Measurements from ENCODE around the gene SNX21.

SNX21 gene

DNA sequence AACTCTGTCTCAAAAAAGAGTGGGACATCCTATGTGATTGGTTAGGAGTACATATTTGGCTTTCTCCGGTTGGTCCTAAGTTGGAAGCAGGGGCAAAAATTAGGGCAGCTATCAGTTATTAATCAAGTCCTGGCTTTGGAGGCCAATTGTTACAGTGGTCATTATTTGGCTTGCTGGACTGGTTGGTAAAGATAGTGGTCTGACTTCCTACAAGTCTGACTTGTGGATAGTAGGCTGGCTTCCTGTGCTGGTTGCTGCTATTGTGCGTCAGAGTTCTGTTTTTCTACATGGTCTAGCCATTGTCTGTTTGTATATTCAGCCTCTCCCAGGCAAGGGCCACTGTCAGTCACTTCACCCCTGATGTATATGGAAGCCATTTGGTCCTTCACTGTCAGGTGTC, 16.6 kb downstream of the SNX21 start:
- Histone ChIP-seq H3K4me1 (ENCODE audit: insufficient read depth, low read length, severe bottlenecking) (no peaks in the 10 kb centered on the region), H4K20me1 (ENCODE audit: insufficient read depth, low read length) (no peaks in the 10 kb centered on the region), H3K4me2 (ENCODE audit: low read length) (no peak overlapping the region), H3K9me2 (ENCODE audit: low read depth, low read length) (no peaks in the 10 kb centered on the region), H3K79me2 (ENCODE audit: insufficient read depth, low read length) (no peaks in the 10 kb centered on the region), H3K27ac (ENCODE audit: low read depth, low read length, poor library complexity, severe bottlenecking) (no peak overlapping the region), H3K9me3 (ENCODE audit: low read length) (no peaks in the 10 kb centered on the region), H3K4me3 (ENCODE audit: low read depth, low read length, poor library complexity, severe bottlenecking) (no peak overlapping the region), H3K9ac (ENCODE audit: low read length) (no peak overlapping the region), H2AFZ (ENCODE audit: low read length) (no peak overlapping the region), H3K27me3 (ENCODE audit: insufficient read depth, low read length) (no peaks in the 10 kb centered on the region), H3F3A (ENCODE audit: insufficient read depth, low read length) (no peaks in the 10 kb centered on the region), H3K36me3 (ENCODE audit: insufficient read depth, low read length) (peaks cover 28% of the 10 kb centered on the region)
- TF ChIP-seq EZH2 (IDR thresholded peaks at IDR 0.05; ENCODE audit: borderline replicate concordance, low read length): no peak
- TF ChIP-seq, protein P1, sequence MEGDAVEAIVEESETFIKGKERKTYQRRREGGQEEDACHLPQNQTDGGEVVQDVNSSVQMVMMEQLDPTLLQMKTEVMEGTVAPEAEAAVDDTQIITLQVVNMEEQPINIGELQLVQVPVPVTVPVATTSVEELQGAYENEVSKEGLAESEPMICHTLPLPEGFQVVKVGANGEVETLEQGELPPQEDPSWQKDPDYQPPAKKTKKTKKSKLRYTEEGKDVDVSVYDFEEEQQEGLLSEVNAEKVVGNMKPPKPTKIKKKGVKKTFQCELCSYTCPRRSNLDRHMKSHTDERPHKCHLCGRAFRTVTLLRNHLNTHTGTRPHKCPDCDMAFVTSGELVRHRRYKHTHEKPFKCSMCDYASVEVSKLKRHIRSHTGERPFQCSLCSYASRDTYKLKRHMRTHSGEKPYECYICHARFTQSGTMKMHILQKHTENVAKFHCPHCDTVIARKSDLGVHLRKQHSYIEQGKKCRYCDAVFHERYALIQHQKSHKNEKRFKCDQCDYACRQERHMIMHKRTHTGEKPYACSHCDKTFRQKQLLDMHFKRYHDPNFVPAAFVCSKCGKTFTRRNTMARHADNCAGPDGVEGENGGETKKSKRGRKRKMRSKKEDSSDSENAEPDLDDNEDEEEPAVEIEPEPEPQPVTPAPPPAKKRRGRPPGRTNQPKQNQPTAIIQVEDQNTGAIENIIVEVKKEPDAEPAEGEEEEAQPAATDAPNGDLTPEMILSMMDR (IDR thresholded peaks at IDR 0.05; ENCODE audit: low read length): no peak

DNA sequence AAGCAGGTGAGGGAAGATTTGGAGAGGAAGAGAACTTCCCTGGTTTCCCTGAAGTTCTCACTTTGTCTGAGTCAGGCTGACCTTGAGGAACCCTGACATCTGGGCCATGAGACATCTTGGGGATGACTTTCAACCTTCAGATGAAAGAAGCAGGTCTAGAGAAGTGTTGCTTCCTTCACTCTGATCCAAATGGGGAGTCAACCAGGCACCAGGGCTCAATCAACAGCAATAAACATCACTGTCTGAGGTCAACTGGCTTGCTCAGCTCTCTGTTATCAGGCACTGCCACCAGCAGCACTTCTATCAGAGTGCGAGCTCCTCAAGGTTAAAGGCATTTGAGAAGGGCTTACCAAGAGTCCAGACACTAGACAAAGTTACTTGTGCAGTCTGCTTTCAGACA, 17.3 kb downstream of the SNX21 start:
- no peak overlapping the region for H3K9ac ChIP-seq (ENCODE audit: low read length)
- H3K4me3 ChIP-seq (ENCODE audit: low read depth, low read length, poor library complexity, severe bottlenecking): no peak overlapping the region
- H3F3A ChIP-seq (ENCODE audit: insufficient read depth, low read length): no peaks in the 10 kb centered on the region
- no peak overlapping the region for H3K27ac ChIP-seq (ENCODE audit: low read depth, low read length, poor library complexity, severe bottlenecking)
- peaks cover 3% of the 10 kb centered on the region; the same call in 1 of the 2 replicates for H3K79me2 ChIP-seq (ENCODE audit: insufficient read depth, low read length)
- TF ChIP-seq, protein P1 (IDR thresholded peaks at IDR 0.05; ENCODE audit: low read length): no peak
- TF ChIP-seq EZH2 (IDR thresholded peaks at IDR 0.05; ENCODE audit: borderline replicate concordance, low read length): no peak
- no peak overlapping the region for H2AFZ ChIP-seq (ENCODE audit: low read length)
- no peaks in the 10 kb centered on the region for H3K9me2 ChIP-seq (ENCODE audit: low read depth, low read length)
- H3K27me3 ChIP-seq (ENCODE audit: insufficient read depth, low read length): no peaks in the 10 kb centered on the region
- peaks cover 4% of the 10 kb centered on the region for H3K4me1 ChIP-seq (ENCODE audit: insufficient read depth, low read length, severe bottlenecking)
- H3K9me3 ChIP-seq (ENCODE audit: low read length): no peaks in the 10 kb centered on the region
- no peak overlapping the region for H3K4me2 ChIP-seq (ENCODE audit: low read length)
- H3K36me3 ChIP-seq (ENCODE audit: insufficient read depth, low read length): peaks cover 23% of the 10 kb centered on the region; the same call in 1 of the 2 replicates
- no peaks in the 10 kb centered on the region for H4K20me1 ChIP-seq (ENCODE audit: insufficient read depth, low read length)

DNA sequence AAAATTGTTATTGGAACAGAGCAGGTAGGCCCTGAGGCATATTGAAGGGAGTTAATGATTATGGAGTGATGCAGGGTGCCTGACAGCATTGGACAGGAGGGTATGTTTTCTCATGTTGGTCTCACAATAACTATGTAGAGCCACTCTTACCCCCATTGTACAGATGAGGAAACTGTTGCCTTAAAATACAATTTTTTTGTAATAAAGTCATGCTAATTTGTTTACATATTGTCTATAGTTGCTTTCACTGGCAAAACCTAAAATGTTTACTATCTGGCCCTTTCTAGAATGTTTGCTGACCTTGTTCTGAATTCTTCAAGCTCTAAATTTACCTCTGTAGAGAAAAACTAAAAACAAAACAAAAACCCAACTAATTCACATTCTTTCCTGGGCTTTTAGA, 17.9 kb downstream of the SNX21 start:
- no peak overlapping the region for H2AFZ ChIP-seq (ENCODE audit: low read length)
- no peaks in the 10 kb centered on the region for H3K27me3 ChIP-seq (ENCODE audit: insufficient read depth, low read length)
- H3K9me3 ChIP-seq (ENCODE audit: low read length): no peaks in the 10 kb centered on the region
- H3K4me3 ChIP-seq (ENCODE audit: low read depth, low read length, poor library complexity, severe bottlenecking): no peak overlapping the region
- H3K79me2 ChIP-seq (ENCODE audit: insufficient read depth, low read length): peaks cover 7% of the 10 kb centered on the region; the same call in 1 of the 2 replicates
- TF ChIP-seq, protein P1 (IDR thresholded peaks at IDR 0.05; ENCODE audit: low read length): no peak
- no peak for TF ChIP-seq EZH2 (IDR thresholded peaks at IDR 0.05; ENCODE audit: borderline replicate concordance, low read length)
- H3K4me2 ChIP-seq (ENCODE audit: low read length): no peak overlapping the region
- H4K20me1 ChIP-seq (ENCODE audit: insufficient read depth, low read length): no peaks in the 10 kb centered on the region
- H3K4me1 ChIP-seq (ENCODE audit: insufficient read depth, low read length, severe bottlenecking): peaks cover 9% of the 10 kb centered on the region
- H3F3A ChIP-seq (ENCODE audit: insufficient read depth, low read length): no peaks in the 10 kb centered on the region
- no peak overlapping the region for H3K27ac ChIP-seq (ENCODE audit: low read depth, low read length, poor library complexity, severe bottlenecking)
- H3K9me2 ChIP-seq (ENCODE audit: low read depth, low read length): no peaks in the 10 kb centered on the region
- no peak overlapping the region for H3K9ac ChIP-seq (ENCODE audit: low read length)
- H3K36me3 ChIP-seq (ENCODE audit: insufficient read depth, low read length): peaks cover 17% of the 10 kb centered on the region; the same call in 1 of the 2 replicates
